KBM-7 (cell line): ENCODE data around the gene CHSY1.

Experiments used
- DNase-seq: peaks from one replicate; pipeline ENCODE4 v3.0.0-alpha.2; 2015
- in situ Hi-C: fragments of 300-500 bp; cut with MboI; formaldehyde crosslinking; loops from 2 replicates; pipeline ENCODE4 v1.14.3; 2020; ENCODE audit warnings: low sequenced_read_pairs, low pct_unique_long_range_greater_than_20kb, mixed read lengths

Gene CHSY1

DNA sequence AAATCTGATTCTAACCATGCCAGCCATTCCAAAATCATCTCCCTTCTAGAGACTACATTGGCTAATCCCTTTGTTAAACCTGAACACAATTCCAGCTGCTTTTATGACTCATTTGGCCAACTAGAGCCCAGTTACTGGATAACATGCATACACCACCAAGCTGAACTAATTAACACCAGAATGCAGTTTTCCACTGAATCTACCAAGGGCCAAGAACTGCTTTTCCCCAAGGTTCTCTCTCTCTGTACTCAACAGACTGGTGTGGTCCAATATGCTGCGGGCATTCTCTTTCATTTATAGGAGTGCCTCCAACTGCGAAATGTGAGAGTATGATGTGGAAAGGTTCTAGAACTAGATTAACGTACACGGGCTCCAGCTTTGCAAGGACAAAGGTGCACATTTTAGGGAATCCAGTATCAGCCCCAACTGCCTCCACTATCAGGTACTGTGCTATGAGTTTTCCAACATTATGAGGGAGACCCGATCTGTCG, 1.5 kb downstream of the CHSY1 start:
- DNase-seq: peak; percentile 35
- in situ Hi-C loops: loop anchor here (25.0 kb wide), 1 partner anchor 613 kb away; no protein-coding TSS in a partner anchor

DNA sequence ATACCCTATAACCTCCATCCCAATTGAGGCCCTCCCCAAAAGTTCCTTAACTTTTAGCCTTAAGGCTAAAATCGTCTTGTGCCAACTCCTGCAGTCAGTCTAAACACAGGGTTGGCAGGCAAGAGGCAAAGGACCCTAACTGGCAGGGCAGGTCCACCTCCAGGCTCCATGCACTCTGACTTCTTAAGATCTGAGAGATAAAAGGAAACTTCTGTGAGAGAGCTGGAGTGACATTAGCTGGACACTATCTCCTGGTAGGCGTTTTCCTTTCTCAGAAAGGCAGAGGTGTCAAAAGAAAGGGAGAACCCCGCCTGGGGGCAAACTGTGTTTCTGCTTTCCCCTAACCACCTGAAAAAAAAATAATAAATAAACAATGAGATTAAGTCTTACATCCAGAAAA, 3.6 kb downstream of the CHSY1 start:
- in situ Hi-C loops: no loop called here
- no peak for DNase-seq

DNA sequence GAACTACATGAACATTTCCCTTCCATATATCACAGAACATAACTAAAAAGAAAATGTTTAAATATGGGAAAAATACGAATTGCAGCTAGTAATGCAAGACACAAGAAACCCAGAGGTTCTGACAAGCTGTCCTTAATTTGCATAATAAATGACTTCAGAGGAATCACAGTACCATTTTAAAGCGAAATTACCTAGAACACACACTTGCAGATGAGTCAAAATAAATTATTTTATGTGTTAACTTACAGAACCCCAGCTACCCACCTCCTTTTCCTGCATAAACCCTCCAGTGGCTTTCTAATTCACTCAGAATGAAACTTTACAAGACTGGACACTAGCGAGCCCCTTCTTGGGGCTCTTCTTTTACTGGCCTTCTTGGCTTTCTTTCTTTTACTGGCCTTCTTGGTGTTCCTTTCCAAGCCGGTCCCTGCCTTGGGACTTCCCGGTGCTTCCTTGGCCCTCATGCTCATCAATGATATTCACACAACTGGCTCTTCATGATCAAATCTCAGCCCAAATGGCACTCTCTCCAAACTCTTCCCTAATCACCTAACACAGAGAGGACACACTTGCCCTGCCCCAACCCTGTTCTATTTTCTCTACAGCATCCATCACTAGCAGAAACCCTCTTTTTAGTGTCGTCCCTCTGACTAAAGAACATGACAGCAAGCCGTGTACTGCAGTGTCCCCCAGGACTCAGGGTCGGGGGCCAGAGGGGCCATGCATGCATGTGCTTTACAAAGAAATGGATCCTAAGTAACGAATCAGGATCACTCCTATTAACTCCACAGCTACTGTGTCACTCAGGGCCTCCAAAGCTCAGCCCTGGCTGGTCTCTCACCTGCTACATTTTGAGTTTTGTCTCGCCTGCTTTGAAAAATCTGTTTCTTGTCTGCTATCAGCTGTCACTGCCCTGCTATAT, 4.8 kb downstream of the CHSY1 start:
- no peak for DNase-seq
- in situ Hi-C loops: no loop called here

DNA sequence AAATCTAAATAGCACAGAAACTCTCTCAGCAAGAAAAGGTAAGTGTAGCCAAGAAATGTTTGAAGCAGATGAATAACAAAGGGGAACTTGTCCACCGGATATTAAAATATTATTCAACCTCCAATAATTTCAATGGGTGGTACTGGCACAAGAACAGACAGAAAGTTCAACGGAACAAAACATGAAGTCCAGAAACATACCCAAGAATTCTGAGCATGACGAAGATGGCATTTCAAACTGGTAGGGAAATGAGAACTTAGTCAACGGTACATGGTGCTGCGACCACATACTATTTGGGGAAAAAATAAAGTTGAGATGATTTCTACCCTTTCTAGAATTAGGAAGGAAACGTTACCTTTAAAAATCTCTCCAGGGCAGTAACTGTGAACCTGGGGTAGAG, 5.5 kb downstream of the CHSY1 start:
- no peak for DNase-seq
- in situ Hi-C loops: no loop called here

DNA sequence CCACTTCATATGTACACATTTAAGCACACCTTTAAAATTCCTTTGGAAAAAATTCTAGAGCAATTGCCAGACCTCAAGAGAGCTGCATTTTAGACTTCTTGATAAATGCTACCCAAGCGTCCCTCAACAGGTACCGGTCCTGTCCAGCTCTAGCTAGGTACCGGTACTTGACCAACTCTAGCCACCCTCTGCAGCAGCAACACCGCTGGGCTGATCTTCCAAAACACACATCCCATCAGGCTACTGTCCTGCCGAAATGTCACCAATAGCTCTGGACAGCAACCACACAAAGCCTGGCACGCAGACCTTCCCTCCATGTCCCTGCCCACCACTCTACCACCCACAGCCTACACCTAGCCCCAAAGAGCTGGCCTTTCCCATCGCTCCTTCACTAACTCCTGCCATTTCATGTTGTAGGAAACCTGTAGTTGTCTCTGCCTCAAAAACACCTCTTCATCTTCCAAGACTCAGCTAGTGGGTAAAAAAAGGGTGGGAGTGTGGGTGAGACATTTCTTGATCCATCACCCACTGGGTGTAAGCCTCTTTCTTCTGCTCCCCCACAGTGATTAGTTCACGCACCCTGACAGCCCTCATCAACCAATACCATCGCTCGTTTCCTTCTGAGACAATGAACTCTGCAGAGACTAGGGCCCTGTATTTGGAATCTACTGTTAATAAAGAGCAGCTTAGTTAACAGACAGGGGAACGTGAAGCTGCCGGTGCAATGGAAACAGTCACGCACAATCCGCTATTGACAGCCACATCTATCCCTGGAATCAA, 6.8 kb downstream of the CHSY1 start:
- in situ Hi-C loops: no loop called here

DNA sequence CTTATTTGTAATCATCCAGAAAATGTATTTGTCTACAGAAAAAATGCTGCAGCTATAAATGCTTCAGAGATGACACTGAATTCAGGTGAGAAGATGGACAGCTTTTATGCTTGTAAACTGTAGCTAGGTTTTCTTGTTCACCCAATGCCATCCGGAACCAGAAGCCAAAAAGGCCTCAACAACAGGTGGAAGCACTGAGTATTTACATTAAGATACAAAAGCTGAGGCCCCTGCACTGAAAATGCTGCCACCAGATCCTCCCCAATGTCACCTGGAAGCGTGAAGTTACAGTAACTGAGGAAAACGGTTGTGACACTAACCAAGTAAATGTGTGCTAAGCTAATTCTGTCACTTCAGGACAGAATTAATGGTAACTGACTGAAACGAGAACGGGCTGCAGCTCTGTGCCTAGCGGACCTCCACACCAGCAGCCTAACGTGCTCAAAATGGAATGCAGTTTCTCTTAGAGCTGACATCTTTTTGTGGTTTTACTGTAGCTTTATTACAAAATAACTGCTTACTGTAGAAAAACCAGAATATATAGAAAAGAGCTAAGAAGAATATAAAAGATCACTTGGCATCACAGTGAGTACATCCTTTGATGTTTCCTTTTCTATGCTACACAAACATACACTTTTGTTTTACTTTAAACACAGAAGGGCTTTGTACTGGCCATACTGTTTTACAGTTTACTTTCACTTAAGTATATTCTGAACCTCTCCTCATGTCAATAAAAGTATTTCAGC, 7.6 kb downstream of the CHSY1 start:
- in situ Hi-C loops: no loop called here
- no peak for DNase-seq

More for the DNA sequence above, 6.8 kb downstream of the CHSY1 start:
- no peak for DNase-seq

DNA sequence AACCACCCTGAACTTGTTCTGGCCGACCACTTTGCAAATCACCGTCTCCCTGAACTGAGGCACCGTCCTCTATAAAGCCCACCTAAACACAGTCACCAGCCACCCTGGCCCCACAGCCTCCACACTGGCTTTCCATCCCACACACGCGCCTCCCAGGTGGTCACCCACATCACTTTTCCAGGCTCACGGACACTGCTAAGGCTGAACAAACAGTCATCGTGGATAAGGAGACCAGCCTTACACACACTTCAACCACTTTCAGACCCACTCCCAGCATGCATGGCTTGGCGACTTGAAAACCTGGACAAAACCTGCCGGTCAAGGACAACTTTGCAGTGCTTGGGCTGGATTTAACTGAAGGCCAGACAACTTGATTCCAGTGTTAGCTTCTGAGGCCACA, 8.4 kb downstream of the CHSY1 start:
- in situ Hi-C loops: no loop called here
- DNase-seq: no peak

DNA sequence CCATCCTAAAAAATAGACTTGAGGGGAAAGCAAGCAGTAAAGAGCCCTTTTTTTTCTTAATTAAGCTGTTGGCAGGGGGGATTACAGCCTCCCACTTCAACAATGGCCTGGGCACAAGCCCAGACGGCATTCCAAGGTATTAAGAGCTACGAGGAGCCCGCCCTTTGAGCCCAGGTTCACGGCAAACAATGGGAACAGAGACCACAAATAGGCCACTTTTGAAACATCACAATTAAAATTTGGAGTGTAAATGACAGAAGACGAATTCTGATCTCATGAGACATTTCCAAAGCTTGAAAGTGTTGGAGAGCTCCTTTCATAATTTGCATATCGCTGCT, 8.9 kb downstream of the CHSY1 start:
- in situ Hi-C loops: no loop called here
- no peak for DNase-seq

DNA sequence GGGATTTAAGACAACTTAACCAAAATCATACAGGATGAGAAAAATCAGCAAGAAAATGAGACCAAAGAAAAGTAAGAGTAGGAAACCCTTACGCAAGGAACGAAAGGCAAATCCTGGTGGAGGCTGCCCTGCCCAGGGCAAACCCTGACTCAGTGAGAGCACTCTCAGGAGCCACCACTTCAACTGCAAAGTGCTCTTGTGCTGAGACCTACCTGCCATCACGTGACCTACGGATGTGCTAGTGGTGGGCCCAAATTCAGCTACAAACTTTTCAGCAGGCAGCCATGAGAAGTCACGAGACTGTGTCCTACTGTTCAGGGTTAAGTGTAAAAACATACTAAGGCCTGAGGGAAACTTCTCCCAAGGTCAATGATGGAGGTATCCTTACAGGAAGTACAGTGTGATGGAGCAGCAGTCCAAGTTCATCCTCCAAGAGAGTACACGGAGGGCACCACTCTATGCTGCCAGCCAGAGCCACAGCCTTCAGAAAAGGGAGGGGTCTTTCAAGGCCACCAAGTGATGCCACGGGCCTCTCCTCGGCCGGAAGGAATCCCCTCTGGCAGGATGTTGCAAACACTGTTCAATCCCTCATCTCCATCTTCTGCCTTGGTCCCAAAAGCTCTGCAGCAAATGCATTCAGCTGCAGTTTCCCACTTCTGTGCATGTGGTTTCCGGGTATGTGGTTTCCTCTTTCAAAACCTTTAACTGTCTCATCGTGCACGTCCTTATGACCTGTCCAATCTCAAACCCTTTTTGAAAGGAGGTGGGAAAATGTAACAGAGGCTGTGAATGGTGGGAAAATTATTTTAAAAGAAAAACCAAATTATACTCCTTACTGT, 9.5 kb downstream of the CHSY1 start:
- in situ Hi-C loops: no loop called here
- DNase-seq: peak; percentile 93

DNA sequence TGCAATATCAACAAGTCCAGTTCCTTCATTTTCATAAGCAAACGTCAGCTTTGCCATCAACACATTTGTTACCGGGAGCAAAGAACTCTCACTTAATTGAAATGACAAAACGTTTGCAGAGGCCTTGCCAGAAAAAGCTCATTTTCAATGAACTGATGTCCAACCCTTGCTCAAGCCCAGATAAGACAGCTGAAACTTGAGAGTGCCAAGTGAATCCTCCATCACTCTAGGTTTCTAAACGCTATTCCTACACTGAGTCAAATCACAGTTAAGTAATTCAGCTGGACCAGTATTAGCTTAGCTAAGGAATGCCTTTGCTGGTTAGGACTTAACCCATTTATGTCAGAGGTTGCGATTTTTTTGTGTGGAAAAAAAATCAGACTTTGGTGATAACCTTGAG, 11.5 kb downstream of the CHSY1 start:
- in situ Hi-C loops: no loop called here
- no peak for DNase-seq

DNA sequence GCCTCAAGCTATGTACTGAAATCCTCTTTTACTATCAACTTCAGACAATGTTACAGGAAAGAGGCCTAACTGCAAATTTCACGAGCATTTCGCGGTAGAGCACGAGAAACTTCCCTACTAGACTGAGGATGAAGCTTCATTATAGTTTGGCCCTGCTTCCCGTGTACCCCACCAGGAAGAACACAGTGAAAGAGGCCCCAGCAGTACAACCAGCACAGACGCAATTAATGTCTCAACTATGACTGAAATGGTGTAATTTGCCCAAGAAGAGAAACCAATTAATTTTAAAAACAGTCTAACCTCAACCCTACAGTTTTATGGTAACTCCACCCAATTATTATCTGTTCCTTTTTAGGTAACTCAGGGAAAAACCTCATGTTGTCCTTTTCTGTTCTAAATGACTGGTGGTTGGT, 12.1 kb downstream of the CHSY1 start:
- peak; percentile 41 for DNase-seq
- in situ Hi-C loops: no loop called here

DNA sequence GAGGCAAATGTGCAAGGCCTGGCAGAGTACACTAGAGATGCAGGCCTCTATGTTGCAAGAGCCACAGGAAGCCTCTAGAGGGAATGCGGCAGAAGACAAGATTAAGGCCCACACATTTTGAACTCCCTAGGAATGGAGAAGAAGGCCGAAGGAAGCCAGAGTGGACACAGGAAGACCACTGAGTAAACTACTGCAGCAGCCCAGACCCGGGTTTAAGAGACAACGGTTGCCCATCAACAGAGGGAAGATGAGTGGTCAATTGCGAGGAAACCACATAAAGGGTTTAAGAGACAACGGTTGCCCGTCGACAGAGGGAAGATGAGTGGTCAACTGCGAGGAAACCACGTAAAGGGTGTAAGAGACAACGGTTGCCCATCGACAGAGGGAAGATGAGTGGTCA, 14.6 kb downstream of the CHSY1 start:
- DNase-seq: peak; percentile 44
- in situ Hi-C loops: no loop called here

DNA sequence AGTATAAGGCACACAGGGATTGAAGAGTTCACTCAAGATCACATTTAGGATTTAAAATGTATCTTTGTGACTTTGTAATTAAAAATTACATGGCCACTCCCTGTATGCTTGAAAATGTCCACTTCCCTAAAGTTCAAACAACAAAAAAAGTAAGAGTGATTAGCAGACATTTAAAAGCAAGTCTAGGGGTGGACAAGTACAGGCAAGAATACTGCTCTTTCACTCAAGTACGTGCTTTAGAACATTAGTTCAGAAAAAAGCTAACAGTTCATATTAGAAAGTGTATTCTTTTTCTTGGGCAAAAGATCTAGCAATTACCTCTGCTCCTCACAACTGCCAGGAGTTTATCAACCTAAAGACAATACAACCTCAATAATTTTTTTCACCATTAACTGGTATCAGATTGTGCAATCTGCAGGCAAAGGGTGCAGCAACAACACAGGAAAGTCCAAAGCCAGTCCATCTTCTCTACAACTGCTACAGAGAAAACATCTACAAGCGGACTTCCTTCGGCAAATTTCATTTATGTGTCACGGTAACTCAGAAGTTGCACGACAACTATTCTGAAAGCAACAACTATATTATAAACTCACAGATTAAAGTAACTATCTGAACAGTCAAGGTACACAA, 18.1 kb downstream of the CHSY1 start:
- DNase-seq: no peak
- in situ Hi-C loops: no loop called here

DNA sequence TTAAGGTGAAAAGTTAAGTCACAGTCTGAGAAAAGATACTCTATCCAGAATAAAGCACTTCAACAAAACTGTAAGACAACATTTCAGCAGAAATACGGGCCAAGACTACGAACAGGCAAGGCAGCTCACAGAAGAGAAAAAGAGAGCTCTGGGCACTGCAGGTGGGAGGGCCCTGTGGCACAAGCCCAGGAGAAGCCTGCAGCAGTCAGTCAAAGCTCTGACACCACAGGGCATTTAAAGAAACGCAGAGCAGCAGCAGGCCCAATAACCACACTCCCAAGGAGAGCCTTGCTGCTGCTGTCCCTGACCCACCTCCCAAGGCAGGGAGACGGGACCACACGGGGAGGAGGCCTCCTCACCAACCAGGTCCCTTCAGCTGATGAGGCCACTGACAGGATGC, 19.2 kb downstream of the CHSY1 start:
- no peak for DNase-seq
- in situ Hi-C loops: no loop called here

DNA sequence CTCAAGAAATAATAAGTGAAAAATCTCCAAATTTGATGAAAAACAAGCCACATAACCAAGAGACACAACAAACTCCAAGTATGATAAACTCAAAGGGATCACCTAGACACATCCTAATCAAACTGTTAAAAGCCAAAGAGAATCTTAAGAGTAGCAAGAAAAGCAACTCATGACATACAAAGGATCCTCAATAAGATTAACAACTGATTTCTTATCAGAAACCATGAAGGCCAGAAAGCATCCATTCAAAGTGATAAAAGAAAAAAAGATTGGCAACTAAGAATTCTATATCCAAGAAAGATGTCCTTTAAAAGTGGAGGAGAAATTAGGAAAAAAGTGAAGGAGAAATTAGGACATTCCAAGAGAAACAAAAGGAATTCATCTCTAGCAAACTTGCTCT, 23.5 kb downstream of the CHSY1 start:
- in situ Hi-C loops: no loop called here
- no peak for DNase-seq

DNA sequence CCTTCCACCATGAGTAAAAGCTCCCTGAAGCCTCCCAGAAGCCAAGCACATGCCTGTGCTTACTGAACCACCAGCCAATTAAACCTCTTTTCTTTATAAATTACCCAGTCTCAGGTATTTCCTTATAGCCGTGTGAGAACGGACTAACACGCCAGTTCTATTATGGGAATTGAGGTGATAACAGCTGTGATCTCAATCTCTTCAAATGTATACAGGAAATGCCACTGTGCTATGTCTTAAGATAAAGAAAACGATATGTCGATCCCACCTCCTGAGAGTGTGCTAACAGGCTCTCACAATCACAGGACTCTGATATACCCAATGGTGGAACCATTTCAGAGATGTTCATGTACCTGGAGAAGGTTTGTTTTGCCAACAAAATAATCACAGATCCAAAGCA, 26.2 kb downstream of the CHSY1 start:
- DNase-seq: no peak
- in situ Hi-C loops: no loop called here

DNA sequence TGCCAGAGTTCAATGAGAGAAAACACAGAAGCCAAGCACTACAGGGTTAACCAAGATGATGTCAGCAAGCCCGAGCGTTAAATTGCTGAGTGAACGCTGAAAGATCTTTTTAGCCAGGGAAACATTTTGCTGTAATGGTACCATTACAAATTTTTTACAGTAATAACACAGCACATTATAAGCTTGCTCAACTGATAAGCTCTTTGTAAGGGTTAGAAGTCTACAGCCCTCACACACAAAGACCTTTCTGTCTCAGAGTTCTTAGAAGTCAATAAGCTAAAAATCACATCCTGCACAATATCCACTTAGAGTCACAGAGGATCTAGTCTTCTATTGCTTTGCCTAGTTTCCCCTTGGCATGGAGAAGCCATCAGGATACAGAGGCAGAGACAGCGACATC, 29.9 kb downstream of the CHSY1 start:
- in situ Hi-C loops: no loop called here

DNA sequence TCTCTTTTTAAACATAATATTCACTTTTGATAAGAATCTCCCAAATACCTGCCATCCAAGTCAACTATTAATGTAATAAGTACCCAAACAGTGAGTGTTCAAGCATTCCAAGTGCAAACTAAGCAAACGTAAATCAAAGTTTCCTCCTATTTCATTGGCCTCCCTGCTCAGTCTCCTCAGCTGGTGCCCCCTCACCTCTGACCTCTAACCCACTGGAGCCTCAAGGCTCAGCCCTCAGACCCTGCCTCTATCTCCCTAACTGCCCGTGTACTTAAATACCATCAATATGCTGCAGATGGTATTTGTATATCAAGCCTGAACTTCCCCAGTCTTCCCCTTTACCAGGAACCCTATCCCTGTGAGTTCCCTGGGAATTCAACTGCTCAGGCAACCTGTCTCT, 31.8 kb downstream of the CHSY1 start:
- in situ Hi-C loops: no loop called here
- no peak for DNase-seq

More for the DNA sequence above, 29.9 kb downstream of the CHSY1 start:
- DNase-seq: no peak
